DND-41 (cell line): ENCODE data around the gene CIC.

ENCODE experiments used
- ATAC-seq: fragments of 200-7000 bp; cut with Tn5 transposase; 3 replicates; pipeline ENCODE4 v1.9.1; 2021; ENCODE audit warnings: low read depth; ENCODE audit not compliant: insufficient read depth
- DNase-seq: peaks from one replicate; pipeline ENCODE4 v3.0.0-alpha.2; 2020
- H2AFZ ChIP-seq: 2 replicates; pipeline ENCODE4 v1.6.0; 2012; ENCODE audit warnings: low read depth, low read length
- H3K27ac ChIP-seq: 2 replicates; pipeline ENCODE4 v1.5.1; 2012; ENCODE audit warnings: low read length, inconsistent platforms
- H3K27me3 ChIP-seq: fragments of 200-600 bp; sonication (generic); 2 replicates; pipeline ENCODE4 v1.6.0; 2012; ENCODE audit warnings: low read length, mild to moderate bottlenecking, inconsistent platforms; ENCODE audit not compliant: insufficient read depth, poor library complexity
- H3K36me3 ChIP-seq: 2 replicates; pipeline ENCODE4 v1.5.1; 2012; ENCODE audit warnings: low read length, inconsistent platforms; ENCODE audit not compliant: insufficient read depth
- H3K4me1 ChIP-seq: 2 replicates; pipeline ENCODE4 v1.5.1; 2012; ENCODE audit warnings: mild to moderate bottlenecking, low read length; ENCODE audit not compliant: insufficient read depth
- H3K4me2 ChIP-seq: 2 replicates; pipeline ENCODE4 v1.6.0; 2012; ENCODE audit warnings: mild to moderate bottlenecking, moderate library complexity, low read length, inconsistent platforms; ENCODE audit not compliant: insufficient read depth
- H3K4me3 ChIP-seq, 2 experiments: fragments of 200-600 bp in 1 of 2; shearing (Covaris generic) in 1 of 2; 2 replicates each; pipeline ENCODE4 v1.5.1; 2012 to 2016; ENCODE audit warnings: inconsistent platforms in 2 of 2, low read length in 2 of 2, mild to moderate bottlenecking in 2 of 2, low read depth in 1 of 2, moderate library complexity in 1 of 2
- H3K79me2 ChIP-seq: 2 replicates; pipeline ENCODE4 v1.6.0; 2012; ENCODE audit warnings: low read length, inconsistent platforms; ENCODE audit not compliant: insufficient read depth
- H3K9ac ChIP-seq: 2 replicates; pipeline ENCODE4 v1.6.0; 2012; ENCODE audit warnings: low read depth, mild to moderate bottlenecking, inconsistent platforms, low read length, moderate library complexity
- H3K9me3 ChIP-seq: 2 replicates; pipeline ENCODE4 v1.5.1; 2012; ENCODE audit warnings: low read length, moderate library complexity, mild to moderate bottlenecking, inconsistent platforms; ENCODE audit not compliant: insufficient read depth, severe bottlenecking
- H4K20me1 ChIP-seq: 2 replicates; pipeline ENCODE4 v1.6.0; 2012; ENCODE audit warnings: low read length; ENCODE audit not compliant: insufficient read depth
- EZH2 ChIP-seq: IDR thresholded peaks from 3 replicates; pipeline ENCODE4 v1.6.1; 2012; ENCODE audit warnings: borderline replicate concordance, low read depth, mild to moderate bottlenecking, moderate library complexity, low read length, inconsistent platforms; ENCODE audit not compliant: severe bottlenecking
- TF ChIP-seq, protein P1 (sequence below): IDR thresholded peaks from 2 replicates; pipeline ENCODE4 v1.5.1; 2012; ENCODE audit warnings: borderline replicate concordance, low read length, moderate library complexity, mild to moderate bottlenecking; ENCODE audit not compliant: poor library complexity, severe bottlenecking; ENCODE audit errors: extremely low read depth

The CIC gene

DNA sequence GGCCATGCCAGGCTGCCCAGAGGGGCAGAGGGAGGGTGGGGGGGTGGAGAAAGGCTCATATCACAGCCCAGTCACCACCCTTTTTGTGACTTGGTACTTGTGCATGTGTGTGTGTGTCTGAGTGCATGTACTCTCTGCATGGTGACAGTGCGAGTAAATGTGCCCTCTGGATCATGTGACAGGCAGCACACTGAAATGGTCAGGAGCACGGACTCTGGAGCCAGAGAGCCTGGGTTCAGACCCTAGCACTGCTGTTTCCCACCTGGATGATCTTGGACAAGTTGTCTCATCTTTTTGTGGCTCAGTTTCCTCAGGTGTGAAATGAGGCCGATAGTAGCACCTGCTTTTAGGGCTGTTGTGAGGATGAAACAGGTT is 2.0 kb downstream of the CIC start:
- Histone ChIP-seq H3K79me2 (peaks cover 28% of the 10 kb centered on the region), H3K4me3 (no peak overlapping the region), H3K9me3 (no peaks in the 10 kb centered on the region), H3K4me1 (peaks cover 24% of the 10 kb centered on the region), H3K27ac (peak overlapping the region; percentile 32; the same call in 1 of the 2 replicates), H3K36me3 (peaks cover 42% of the 10 kb centered on the region), H3K27me3 (no peaks in the 10 kb centered on the region), H3K9ac (peak overlapping the region; percentile 20), H4K20me1 (no peaks in the 10 kb centered on the region), H2AFZ (no peak overlapping the region), H3K4me2 (no peak overlapping the region)
- TF ChIP-seq, protein P1, sequence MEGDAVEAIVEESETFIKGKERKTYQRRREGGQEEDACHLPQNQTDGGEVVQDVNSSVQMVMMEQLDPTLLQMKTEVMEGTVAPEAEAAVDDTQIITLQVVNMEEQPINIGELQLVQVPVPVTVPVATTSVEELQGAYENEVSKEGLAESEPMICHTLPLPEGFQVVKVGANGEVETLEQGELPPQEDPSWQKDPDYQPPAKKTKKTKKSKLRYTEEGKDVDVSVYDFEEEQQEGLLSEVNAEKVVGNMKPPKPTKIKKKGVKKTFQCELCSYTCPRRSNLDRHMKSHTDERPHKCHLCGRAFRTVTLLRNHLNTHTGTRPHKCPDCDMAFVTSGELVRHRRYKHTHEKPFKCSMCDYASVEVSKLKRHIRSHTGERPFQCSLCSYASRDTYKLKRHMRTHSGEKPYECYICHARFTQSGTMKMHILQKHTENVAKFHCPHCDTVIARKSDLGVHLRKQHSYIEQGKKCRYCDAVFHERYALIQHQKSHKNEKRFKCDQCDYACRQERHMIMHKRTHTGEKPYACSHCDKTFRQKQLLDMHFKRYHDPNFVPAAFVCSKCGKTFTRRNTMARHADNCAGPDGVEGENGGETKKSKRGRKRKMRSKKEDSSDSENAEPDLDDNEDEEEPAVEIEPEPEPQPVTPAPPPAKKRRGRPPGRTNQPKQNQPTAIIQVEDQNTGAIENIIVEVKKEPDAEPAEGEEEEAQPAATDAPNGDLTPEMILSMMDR = no peak
- TF ChIP-seq EZH2 = no peak
- no peak for ATAC-seq
- DNase-seq = no peak

DNA sequence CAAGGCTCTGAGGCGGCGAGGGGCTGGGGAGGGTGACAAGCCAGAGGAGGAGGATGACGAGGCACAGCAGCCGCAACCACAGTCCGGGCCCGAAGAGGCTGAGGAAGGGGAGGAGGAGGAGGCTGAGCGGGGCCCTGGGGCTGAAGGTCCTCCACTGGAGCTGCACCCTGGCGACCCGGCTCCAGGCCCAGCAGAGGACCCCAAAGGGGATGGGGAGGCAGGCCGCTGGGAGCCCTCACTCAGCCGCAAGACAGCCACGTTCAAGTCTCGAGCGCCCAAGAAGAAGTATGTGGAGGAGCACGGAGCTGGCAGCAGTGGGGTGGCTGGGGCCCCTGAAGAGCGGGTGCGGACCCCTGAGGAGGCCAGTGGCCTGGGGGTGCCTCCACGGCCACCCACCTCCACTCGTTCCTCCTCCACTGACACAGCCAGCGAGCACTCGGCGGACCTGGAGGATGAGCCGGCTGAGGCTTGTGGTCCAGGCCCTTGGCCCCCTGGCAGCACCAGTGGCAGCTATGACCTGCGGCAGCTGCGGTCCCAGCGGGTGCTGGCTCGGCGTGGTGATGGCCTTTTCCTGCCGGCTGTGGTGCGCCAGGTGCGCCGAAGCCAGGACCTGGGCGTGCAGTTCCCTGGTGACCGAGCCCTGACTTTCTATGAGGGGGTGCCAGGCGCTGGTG is 2.9 kb downstream of the CIC start:
- H3K4me2 ChIP-seq = no peak overlapping the region
- ATAC-seq = no peak
- H3K79me2 ChIP-seq = peaks cover 28% of the 10 kb centered on the region
- H3K4me1 ChIP-seq = peaks cover 24% of the 10 kb centered on the region
- H3K4me3 ChIP-seq = no peak overlapping the region
- H3K9ac ChIP-seq = peak overlapping the region; percentile 20; the same call in 1 of the 2 replicates
- H3K9me3 ChIP-seq = no peaks in the 10 kb centered on the region
- H3K27ac ChIP-seq = no peak overlapping the region
- H3K27me3 ChIP-seq = no peaks in the 10 kb centered on the region
- H3K36me3 ChIP-seq = peaks cover 42% of the 10 kb centered on the region
- H4K20me1 ChIP-seq = no peaks in the 10 kb centered on the region
- TF ChIP-seq EZH2 = no peak
- TF ChIP-seq, protein P1 = no peak
- no peak overlapping the region for H2AFZ ChIP-seq
- no peak for DNase-seq

DNA sequence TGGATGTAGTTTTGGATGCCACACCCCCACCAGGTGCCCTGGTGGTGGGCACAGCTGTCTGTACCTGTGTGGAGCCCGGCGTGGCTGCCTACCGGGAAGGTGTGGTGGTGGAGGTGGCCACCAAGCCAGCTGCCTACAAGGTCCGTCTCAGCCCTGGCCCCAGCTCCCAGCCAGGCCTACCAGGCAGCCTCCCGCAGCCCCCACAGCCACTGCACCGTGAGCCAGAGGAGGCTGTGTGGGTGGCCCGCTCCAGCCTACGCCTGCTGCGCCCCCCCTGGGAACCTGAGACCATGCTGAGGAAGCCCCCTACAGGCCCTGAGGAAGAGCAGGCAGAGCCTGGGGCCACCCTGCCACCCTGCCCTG is 3.5 kb downstream of the CIC start:
- H3K27me3 ChIP-seq = no peaks in the 10 kb centered on the region
- no peak overlapping the region for H3K9ac ChIP-seq
- H3K9me3 ChIP-seq = no peaks in the 10 kb centered on the region
- peaks cover 42% of the 10 kb centered on the region for H3K36me3 ChIP-seq
- H3K4me1 ChIP-seq = peaks cover 19% of the 10 kb centered on the region
- H3K79me2 ChIP-seq = peaks cover 28% of the 10 kb centered on the region
- TF ChIP-seq EZH2 = no peak
- TF ChIP-seq, protein P1 = no peak
- no peak overlapping the region for H3K4me2 ChIP-seq
- ATAC-seq = no peak
- DNase-seq = no peak
- no peak overlapping the region for H3K4me3 ChIP-seq
- no peak overlapping the region for H2AFZ ChIP-seq
- no peak overlapping the region for H3K27ac ChIP-seq
- H4K20me1 ChIP-seq = no peaks in the 10 kb centered on the region
